ENCODE measurements around the gene OR2V2. TPM values are rescaled to one million over a fixed set of nuclear protein-coding genes. Genes with fewer than 3 reads are reported as not detected.

The OR2V2 gene
- total RNA-seq, 3 donors from 2014 or later: not detected

GRCh38 chr5:181130832-181131496, 16.4 kb upstream of the OR2V2 start, which contains the start of gene OR2V1:
Gene OR2V1, minus strand, starts transcription at chr5:181131169. Its CDS starts 5,865 bp downstream, at chr5:181125304.
- DNase-seq (ENCODE audit: low spot score in 2 of 2): no peak
- Histone ChIP-seq H3K4me1 (no peaks in the 10 kb centered on the region), H3K27ac (no peak within 1 kb of the TSS), H3K9me3 (peaks cover 0 to 2% of the 10 kb centered on the region in 2 donors), H3K27me3 (peaks cover 0 to 41% of the 10 kb centered on the region in 2 donors), H3K4me3 (no peak within 1 kb of the TSS), H3K36me3 (no peaks in the 10 kb centered on the region)
- TF ChIP-seq POLR2AphosphoS5 (IDR thresholded peaks at IDR 0.05): no peak
- no peak for TF ChIP-seq POLR2A (IDR thresholded peaks at IDR 0.05)
- no peak for TF ChIP-seq CTCF (IDR thresholded peaks at IDR 0.05)
- intact Hi-C loops (cut with DNase I; ENCODE audit: low total_unique reads): no loop called here

- H3K27me3 ChIP-seq: peaks cover 0 to 41% of the 10 kb centered on the region in 2 donors
Observed at GRCh38 chr5:181131514-181131913, 15.9 kb upstream of the OR2V2 start.

DNA sequence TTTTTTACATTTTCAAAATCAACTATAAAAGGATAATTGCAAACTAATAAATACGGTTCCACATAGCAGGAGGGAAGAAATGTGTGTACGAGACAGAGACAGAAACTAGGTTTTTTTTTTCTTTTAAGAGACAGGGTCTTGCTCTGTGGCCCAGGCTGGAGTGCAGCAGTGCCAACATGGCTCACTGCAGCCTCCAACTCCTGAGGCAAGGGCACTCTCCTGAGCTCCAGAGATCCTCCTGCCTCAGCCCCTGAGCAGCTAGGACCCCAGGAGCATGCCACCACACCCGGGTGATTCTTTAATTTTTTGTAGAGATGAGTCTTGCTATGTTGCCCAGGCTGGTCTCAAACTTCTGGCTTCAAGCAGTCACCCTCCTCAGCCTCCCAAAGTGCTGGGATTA, 14.3 kb upstream of the OR2V2 start:
- no peak for DNase-seq (ENCODE audit: low spot score in 2 of 2)
- Histone ChIP-seq H3K9me3 (peaks cover 0 to 10% of the 10 kb centered on the region in 2 donors), H3K4me3 (no peak overlapping the region), H3K4me1 (no peaks in the 10 kb centered on the region), H3K36me3 (no peaks in the 10 kb centered on the region), H3K27me3 (peaks cover 0 to 26% of the 10 kb centered on the region in 2 donors), H3K27ac (no peak overlapping the region)
- TF ChIP-seq CTCF (IDR thresholded peaks at IDR 0.05): no peak
- no peak for TF ChIP-seq POLR2A (IDR thresholded peaks at IDR 0.05)
- no peak for TF ChIP-seq POLR2AphosphoS5 (IDR thresholded peaks at IDR 0.05)
- intact Hi-C loops (cut with DNase I; ENCODE audit: low total_unique reads): no loop called here

More at GRCh38 chr5:181131514-181131913, 15.9 kb upstream of the OR2V2 start:
- Histone ChIP-seq H3K36me3 (no peaks in the 10 kb centered on the region), H3K27ac (no peak overlapping the region), H3K9me3 (peaks cover 0 to 7% of the 10 kb centered on the region in 2 donors), H3K4me3 (no peak overlapping the region), H3K4me1 (no peaks in the 10 kb centered on the region)
- no peak for DNase-seq (ENCODE audit: low spot score in 2 of 2)
- TF ChIP-seq POLR2AphosphoS5 (IDR thresholded peaks at IDR 0.05): no peak
- TF ChIP-seq CTCF (IDR thresholded peaks at IDR 0.05): no peak
- no peak for TF ChIP-seq POLR2A (IDR thresholded peaks at IDR 0.05)
- intact Hi-C loops (cut with DNase I; ENCODE audit: low total_unique reads): no loop called here

DNA sequence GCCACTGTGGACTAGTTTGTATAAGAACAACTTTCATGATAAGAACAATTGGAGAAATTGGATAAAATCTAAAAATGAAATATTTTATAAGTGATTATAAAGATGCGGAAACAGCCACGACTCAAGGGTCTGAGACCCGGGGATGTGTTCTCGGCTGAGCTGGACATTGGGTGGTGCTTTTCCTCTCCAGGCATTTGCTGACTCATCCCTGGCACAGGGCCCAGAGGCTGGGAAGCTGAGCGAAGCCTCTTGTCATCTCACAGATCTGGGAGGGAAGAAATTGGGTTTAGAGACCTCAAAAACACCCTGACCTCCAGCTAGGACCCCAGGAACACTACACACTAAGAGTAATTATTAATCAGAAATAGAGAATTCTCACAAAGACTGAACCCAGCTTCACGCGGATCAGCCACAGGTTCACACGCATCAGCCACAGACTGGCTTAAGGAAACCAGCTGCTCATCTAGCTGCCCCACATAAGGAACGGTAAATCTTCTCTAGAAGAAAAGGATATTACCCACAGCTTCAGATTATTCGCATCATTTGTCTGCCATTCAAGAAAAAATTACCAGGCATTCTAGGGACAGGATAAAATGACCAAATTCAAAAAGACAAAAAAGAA, 13.7 kb upstream of the OR2V2 start:
- no peaks in the 10 kb centered on the region for H3K36me3 ChIP-seq
- peaks cover 0 to 20% of the 10 kb centered on the region in 2 donors for H3K27me3 ChIP-seq
- TF ChIP-seq CTCF (IDR thresholded peaks at IDR 0.05) (no peak), POLR2AphosphoS5 (IDR thresholded peaks at IDR 0.05) (no peak), POLR2A (IDR thresholded peaks at IDR 0.05) (no peak)
- H3K4me3 ChIP-seq: no peak overlapping the region
- H3K27ac ChIP-seq: no peak overlapping the region
- DNase-seq (ENCODE audit: low spot score in 2 of 2): no peak
- intact Hi-C loops (cut with DNase I; ENCODE audit: low total_unique reads): no loop called here
- peaks cover 0 to 10% of the 10 kb centered on the region in 2 donors for H3K9me3 ChIP-seq
- H3K4me1 ChIP-seq: no peaks in the 10 kb centered on the region

- intact Hi-C loops (cut with DNase I; ENCODE audit: low total_unique reads): no loop called here
- H3K4me1 ChIP-seq: no peaks in the 10 kb centered on the region
- no peaks in the 10 kb centered on the region for H3K36me3 ChIP-seq
- H3K27me3 ChIP-seq: peaks cover 0 to 15% of the 10 kb centered on the region in 2 donors
- H3K4me3 ChIP-seq: no peak overlapping the region
- H3K27ac ChIP-seq: no peak overlapping the region
- DNase-seq (ENCODE audit: low spot score in 2 of 2): no peak
- peaks cover 0 to 10% of the 10 kb centered on the region in 2 donors for H3K9me3 ChIP-seq
- no peak for TF ChIP-seq POLR2AphosphoS5 (IDR thresholded peaks at IDR 0.05)
- TF ChIP-seq POLR2A (IDR thresholded peaks at IDR 0.05): no peak
- no peak for TF ChIP-seq CTCF (IDR thresholded peaks at IDR 0.05)
Observed at GRCh38 chr5:181134259-181134658, 13.1 kb upstream of the OR2V2 start.

All from breast epithelium (tissue), 4 donors.